Mesendoderm (in vitro differentiated cells): ENCODE data around the gene AMN.

Source experiments
- DNase-seq: peaks from one replicate; pipeline ENCODE4 v3.0.0; 2013
- H2AK5ac ChIP-seq: 2 replicates; pipeline ENCODE4 v1.6.1; 2013; ENCODE audit warnings: low read length, inconsistent platforms
- H2BK120ac ChIP-seq: 2 replicates; pipeline ENCODE4 v1.6.1; 2013; ENCODE audit warnings: low read depth, mild to moderate bottlenecking, low read length, moderate library complexity, mixed read lengths
- H2BK15ac ChIP-seq: replicated peaks from 2 replicates; pipeline ENCODE4 v1.6.1; 2013; ENCODE audit warnings: low read depth, mild to moderate bottlenecking, moderate library complexity
- H2BK5ac ChIP-seq: 2 replicates; pipeline ENCODE4 v1.6.1; 2013; ENCODE audit warnings: low read length, inconsistent platforms
- H3K18ac ChIP-seq: 2 replicates; pipeline ENCODE4 v1.6.1; 2013; ENCODE audit warnings: mild to moderate bottlenecking, low read length, mixed read lengths
- H3K23ac ChIP-seq: one replicate; pipeline ENCODE4 v1.6.1; 2013; ENCODE audit warnings: low read length
- H3K27ac ChIP-seq: 2 replicates; pipeline ENCODE4 v1.5.1; 2013; ENCODE audit warnings: low read depth, mild to moderate bottlenecking, inconsistent platforms, low read length, moderate library complexity
- H3K27me3 ChIP-seq: 2 replicates; pipeline ENCODE4 v1.6.1; 2013; ENCODE audit warnings: low read length, control low read depth, mild to moderate bottlenecking, inconsistent platforms; ENCODE audit not compliant: insufficient read depth, poor library complexity
- H3K36me3 ChIP-seq: 2 replicates; pipeline ENCODE4 v1.6.1; 2013; ENCODE audit warnings: low read length, inconsistent platforms; ENCODE audit not compliant: control insufficient read depth, insufficient read depth
- H3K4ac ChIP-seq: one replicate; pipeline ENCODE4 v1.6.1; 2013; ENCODE audit warnings: low read depth, mild to moderate bottlenecking, low read length, moderate library complexity
- H3K4me1 ChIP-seq: 2 replicates; pipeline ENCODE4 v1.6.1; 2013; ENCODE audit warnings: low read depth, low read length, inconsistent platforms; ENCODE audit not compliant: control insufficient read depth
- H3K4me2 ChIP-seq: 2 replicates; pipeline ENCODE4 v1.6.1; 2013; ENCODE audit warnings: low read length
- H3K4me3 ChIP-seq: 2 replicates; pipeline ENCODE4 v1.5.1; 2013; ENCODE audit warnings: mild to moderate bottlenecking, low read length
- H3K56ac ChIP-seq: one replicate; pipeline ENCODE4 v1.6.1; 2013; ENCODE audit warnings: low read length
- H3K79me1 ChIP-seq: 2 replicates; pipeline ENCODE4 v1.6.1; 2013; ENCODE audit warnings: low read length, inconsistent platforms
- H3K79me2 ChIP-seq: 2 replicates; pipeline ENCODE4 v1.6.1; 2013; ENCODE audit warnings: mild to moderate bottlenecking, low read length; ENCODE audit not compliant: control insufficient read depth, insufficient read depth
- H3K9ac ChIP-seq: 2 replicates; pipeline ENCODE4 v1.6.1; 2013; ENCODE audit warnings: low read length, inconsistent platforms
- H4K5ac ChIP-seq: one replicate; pipeline ENCODE4 v1.6.1; 2013; ENCODE audit warnings: low read length
- H4K8ac ChIP-seq: one replicate; pipeline ENCODE4 v1.6.1; 2013; ENCODE audit warnings: low read depth, mild to moderate bottlenecking, control low read depth, low read length, moderate library complexity
- WGBS: extraction: QIAGEN DNeasy Blood & Tissue Kit; methylation state at CpG from one replicate; pipeline ENCODE4 v1.1.7; 2013; ENCODE audit warnings: low lambda C conversion rate, missing lambda C conversion rate; ENCODE audit not compliant: insufficient coverage; ENCODE audit errors: extremely low coverage; 5-methylcytosine and 5-hydroxymethylcytosine counted together

Gene AMN

DNA sequence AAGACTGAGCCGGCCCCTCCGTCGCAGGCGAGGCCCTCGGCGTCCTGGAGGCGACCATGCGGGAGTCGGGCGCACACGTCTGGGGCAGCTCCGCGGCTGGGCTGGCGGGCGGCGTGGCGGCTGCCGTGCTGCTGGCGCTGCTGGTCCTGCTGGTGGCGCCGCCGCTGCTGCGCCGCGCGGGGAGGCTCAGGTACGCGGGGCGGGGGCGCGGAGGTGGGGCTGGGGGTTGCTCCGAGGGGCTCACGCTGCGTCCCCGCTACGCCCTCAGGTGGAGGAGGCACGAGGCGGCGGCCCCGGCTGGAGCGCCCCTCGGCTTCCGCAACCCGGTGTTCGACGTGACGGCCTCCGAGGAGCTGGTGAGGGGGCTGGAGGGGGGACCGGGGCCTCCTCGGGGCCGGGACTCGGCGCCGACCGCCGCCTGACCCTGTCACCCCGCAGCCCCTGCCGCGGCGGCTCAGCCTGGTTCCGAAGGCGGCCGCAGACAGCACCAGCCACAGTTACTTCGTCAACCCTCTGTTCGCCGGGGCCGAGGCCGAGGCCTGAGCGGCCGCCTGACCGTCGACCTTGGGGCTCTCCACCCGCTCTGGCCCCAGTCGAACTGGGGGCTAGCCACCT lies 7.8 kb downstream of the AMN start:
- Histone ChIP-seq H2BK5ac (no peak overlapping the region), H3K23ac (no peak overlapping the region), H3K4ac (no peak overlapping the region), H2BK15ac (no peak overlapping the region), H4K5ac (no peak overlapping the region), H3K79me2 (no peaks in the 10 kb centered on the region), H2AK5ac (no peak overlapping the region), H3K79me1 (no peaks in the 10 kb centered on the region), H3K4me2 (no peak overlapping the region), H3K36me3 (peaks cover 2% of the 10 kb centered on the region), H4K8ac (no peak overlapping the region), H3K56ac (no peak overlapping the region), H3K18ac (no peak overlapping the region), H3K27ac (no peak overlapping the region), H3K4me3 (no peak overlapping the region), H3K4me1 (peaks cover 2% of the 10 kb centered on the region), H3K9ac (no peak overlapping the region), H2BK120ac (no peak overlapping the region), H3K27me3 (peaks cover 11% of the 10 kb centered on the region)
- no CpG with 5 or more reads among the region's 74 CpGs for WGBS
- DNase-seq: peak; percentile 46

DNA sequence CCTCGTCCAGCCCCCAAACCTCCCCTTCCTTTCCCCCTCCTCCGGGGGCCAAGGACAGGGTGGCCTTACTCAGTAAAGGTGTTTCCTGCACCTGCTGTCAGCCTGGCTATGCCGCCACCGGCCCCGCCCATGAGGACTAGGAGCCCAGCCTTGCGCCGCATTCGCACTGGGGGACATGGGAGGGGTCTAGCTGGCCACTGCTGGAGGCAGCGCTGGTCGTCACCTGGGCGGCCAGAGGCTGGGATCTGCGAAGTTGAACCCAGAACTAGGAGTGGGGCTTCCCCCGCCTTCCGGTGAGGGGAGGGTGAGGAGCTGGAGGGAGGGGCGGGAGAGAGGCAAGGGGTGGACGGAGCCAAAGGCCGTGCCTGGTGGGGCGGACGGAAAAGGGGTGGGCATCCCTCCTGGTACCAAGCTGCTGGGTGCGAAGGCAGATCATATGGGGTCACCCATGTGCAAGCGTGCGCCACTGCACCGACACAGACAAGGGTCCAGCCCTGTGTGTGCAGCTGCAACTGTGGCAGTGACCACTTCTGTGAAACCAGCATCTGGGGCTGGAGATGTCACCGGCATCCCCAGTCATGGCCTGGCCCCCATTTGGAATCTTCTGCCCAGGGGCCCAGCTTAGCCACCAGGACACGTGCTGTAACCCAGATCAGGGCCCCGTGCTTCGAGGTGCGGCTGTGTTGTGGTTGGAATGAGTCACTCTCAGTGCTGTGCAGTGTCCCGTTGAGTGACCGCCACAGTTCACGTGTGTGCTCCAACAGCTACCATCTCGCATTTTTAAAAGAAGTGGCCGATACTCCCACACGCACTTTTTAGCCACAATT lies 8.5 kb downstream of the AMN start:
- Histone ChIP-seq H3K79me2 (no peaks in the 10 kb centered on the region), H3K4me2 (no peak overlapping the region), H2BK5ac (no peak overlapping the region), H3K79me1 (no peaks in the 10 kb centered on the region), H2BK120ac (no peak overlapping the region), H3K36me3 (peaks cover 2% of the 10 kb centered on the region), H4K8ac (no peak overlapping the region), H4K5ac (no peak overlapping the region), H3K9ac (no peak overlapping the region), H3K4me3 (no peak overlapping the region), H3K27me3 (peaks cover 11% of the 10 kb centered on the region), H3K4me1 (peaks cover 2% of the 10 kb centered on the region), H2AK5ac (no peak overlapping the region), H3K4ac (no peak overlapping the region), H3K23ac (no peak overlapping the region), H3K18ac (no peak overlapping the region), H3K27ac (no peak overlapping the region), H2BK15ac (no peak overlapping the region), H3K56ac (no peak overlapping the region)
- WGBS: no CpG with 5 or more reads among the region's 34 CpGs
- no peak for DNase-seq

DNA sequence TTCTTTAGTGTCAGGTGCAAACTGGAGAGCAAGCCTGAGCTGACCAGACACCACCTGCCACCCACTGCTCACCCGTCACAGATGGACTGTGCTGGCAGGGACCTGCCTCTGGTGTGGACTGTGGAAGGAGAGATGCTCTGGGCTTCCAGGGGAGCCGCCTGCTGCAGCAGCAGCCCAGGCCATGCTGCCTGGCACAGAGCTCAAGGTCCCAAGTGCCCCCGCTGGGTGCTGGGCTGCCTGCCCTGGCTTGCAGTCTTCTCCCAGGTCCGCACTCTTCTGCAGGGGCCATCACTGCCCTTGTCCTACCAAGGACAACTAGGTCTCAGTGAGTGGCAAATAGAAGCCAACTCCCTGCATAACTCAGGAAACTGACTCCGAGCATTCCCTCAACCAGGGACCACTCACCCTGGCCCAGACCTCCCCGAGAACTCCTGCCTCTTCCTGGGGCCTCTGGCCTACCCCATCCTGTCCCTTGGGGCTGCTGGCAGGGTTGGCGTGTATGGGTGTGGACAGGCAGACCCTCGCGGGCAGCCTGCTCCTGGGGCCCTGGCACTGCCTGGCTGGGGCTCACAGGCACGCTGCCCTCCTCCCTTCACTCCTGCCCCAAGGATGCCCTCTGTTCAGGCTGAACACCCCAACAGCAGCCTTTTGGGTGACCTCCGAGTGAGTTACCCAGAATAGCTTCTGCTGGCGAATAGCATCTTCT lies 9.3 kb downstream of the AMN start:
- no peak overlapping the region for H3K4me3 ChIP-seq

DNA sequence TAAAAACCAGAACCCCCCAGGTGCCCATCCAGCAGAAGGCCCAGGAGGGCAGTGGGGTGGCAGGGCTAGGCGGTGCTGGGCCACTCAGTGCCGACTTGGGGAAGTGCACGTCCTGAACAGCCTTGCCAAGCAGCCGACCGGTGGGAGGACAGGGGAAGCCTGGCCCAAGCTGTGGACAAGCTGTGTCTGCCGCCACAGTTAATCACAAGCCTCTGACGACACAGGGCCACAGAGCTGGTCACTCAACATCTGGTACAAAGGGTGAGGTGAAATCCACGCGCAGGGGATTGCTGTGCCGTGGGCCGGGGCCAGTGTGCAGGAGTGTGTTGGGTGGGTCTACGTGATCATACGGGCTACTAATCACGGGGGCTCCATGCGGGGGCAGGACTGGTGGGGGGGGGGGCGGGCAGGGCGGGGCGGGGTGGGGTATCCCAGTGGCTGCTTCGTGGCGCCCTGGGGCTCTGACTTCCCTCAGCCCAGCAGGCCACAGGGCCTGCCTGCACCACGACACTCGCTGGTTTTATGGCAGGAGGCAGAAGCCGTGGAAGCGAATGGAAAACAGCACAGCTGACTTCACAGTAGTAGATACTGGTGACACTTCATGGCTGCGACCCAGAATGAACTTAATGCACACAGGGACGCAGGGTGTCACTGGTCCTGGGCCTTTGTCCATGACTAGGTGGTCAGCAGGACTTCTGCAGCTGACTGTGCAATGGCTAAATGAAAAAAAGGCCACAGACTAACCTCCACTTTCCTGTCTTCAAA lies 10.2 kb downstream of the AMN start:
- Histone ChIP-seq H3K27me3 (peaks cover 11% of the 10 kb centered on the region), H3K36me3 (peaks cover 4% of the 10 kb centered on the region), H3K9ac (no peak overlapping the region), H3K79me1 (no peaks in the 10 kb centered on the region), H3K23ac (no peak overlapping the region), H3K27ac (no peak overlapping the region), H3K4me2 (no peak overlapping the region), H4K8ac (no peak overlapping the region), H3K4me3 (no peak overlapping the region), H3K79me2 (no peaks in the 10 kb centered on the region), H3K56ac (no peak overlapping the region), H2BK5ac (no peak overlapping the region), H2AK5ac (no peak overlapping the region), H2BK120ac (no peak overlapping the region), H3K4ac (no peak overlapping the region), H4K5ac (no peak overlapping the region), H2BK15ac (no peak overlapping the region), H3K18ac (no peak overlapping the region), H3K4me1 (no peaks in the 10 kb centered on the region)
- WGBS: no CpG with 5 or more reads among the region's 26 CpGs
- DNase-seq: no peak

More for the DNA sequence above, 9.3 kb downstream of the AMN start:
- Histone ChIP-seq H2BK120ac (no peak overlapping the region), H3K36me3 (peaks cover 4% of the 10 kb centered on the region), H3K79me1 (no peaks in the 10 kb centered on the region), H3K79me2 (no peaks in the 10 kb centered on the region), H3K27me3 (peaks cover 11% of the 10 kb centered on the region), H2BK15ac (no peak overlapping the region), H3K4ac (no peak overlapping the region), H3K56ac (no peak overlapping the region), H3K4me2 (no peak overlapping the region), H2AK5ac (no peak overlapping the region), H4K5ac (no peak overlapping the region), H3K4me1 (no peaks in the 10 kb centered on the region), H2BK5ac (no peak overlapping the region), H3K27ac (no peak overlapping the region), H3K9ac (no peak overlapping the region), H4K8ac (no peak overlapping the region), H3K18ac (no peak overlapping the region), H3K23ac (no peak overlapping the region)
- DNase-seq: no peak
- whole genome bisulfite sequencing: no CpG with 5 or more reads among the region's 12 CpGs

DNA sequence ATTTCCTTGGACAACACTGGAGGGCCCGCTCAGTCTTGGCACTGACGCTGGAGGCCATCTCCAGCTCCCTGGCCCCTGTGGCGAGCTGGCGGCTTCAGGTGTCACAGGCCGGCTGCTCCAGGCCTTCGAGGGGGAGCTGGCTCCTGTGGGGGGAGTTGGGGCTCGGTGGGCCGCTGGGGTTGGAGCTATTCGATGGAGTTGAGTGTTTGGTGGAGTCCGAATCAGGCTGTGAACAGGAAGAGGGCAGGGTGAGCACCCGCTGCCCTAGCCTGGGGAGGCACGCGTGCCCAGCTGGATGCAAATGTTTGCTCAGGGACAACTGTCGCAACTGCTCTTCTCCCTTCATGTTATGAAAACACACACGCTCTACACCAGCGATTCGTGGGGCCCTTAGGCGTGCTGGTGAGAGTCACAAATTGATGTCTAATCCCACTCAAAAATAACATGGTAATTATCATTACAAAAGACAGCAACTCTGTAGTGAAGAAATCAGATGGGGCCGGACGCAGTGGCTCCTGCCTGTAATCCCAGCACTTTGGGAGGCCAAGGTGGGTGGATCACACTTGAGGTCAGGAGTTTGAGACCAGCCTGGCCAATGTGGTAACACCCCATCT lies 11.3 kb downstream of the AMN start:
- H3K27me3 ChIP-seq: peaks cover 11% of the 10 kb centered on the region
- H3K4me1 ChIP-seq: no peaks in the 10 kb centered on the region
- WGBS: no CpG with 5 or more reads among the region's 20 CpGs

More for the DNA sequence above, 11.3 kb downstream of the AMN start:
- no peak overlapping the region for H3K27ac ChIP-seq
- no peak overlapping the region for H2BK5ac ChIP-seq
- no peak overlapping the region for H4K5ac ChIP-seq
- no peak overlapping the region for H2BK120ac ChIP-seq
- H3K23ac ChIP-seq: no peak overlapping the region
- no peak overlapping the region for H3K4me2 ChIP-seq
- no peak overlapping the region for H3K56ac ChIP-seq
- H3K4ac ChIP-seq: no peak overlapping the region
- H3K4me3 ChIP-seq: no peak overlapping the region
- H2BK15ac ChIP-seq: no peak overlapping the region
- H3K36me3 ChIP-seq: peaks cover 4% of the 10 kb centered on the region
- no peak overlapping the region for H4K8ac ChIP-seq
- DNase-seq: no peak
- H2AK5ac ChIP-seq: no peak overlapping the region
- no peaks in the 10 kb centered on the region for H3K79me1 ChIP-seq
- no peaks in the 10 kb centered on the region for H3K79me2 ChIP-seq
- H3K18ac ChIP-seq: no peak overlapping the region
- H3K9ac ChIP-seq: no peak overlapping the region
